Esophagus squamous epithelium (tissue), 5 donors: Measurements from ENCODE around the gene POLR3GL. TPM values are rescaled to one million over a fixed set of nuclear protein-coding genes. Genes with fewer than 3 reads are reported as not detected.
A peak's percentile ranks its signal among the peaks of the same experiment; 100 is the strongest.

Experiments used
- DNase-seq: peaks from one replicate; lab custom pipeline; 2025; lab: John Stamatoyannopoulos, UW
- H3K27ac ChIP-seq, 4 donors: fragments of 200-600 bp; sonication (generic); one replicate each; pipeline ENCODE4 v1.5.1; 2016 to 2019; ENCODE audit warnings: mild to moderate bottlenecking in 1 of 4
- H3K27me3 ChIP-seq, 4 donors: fragments of 200-600 bp; sonication (generic); 1 replicate in 3 of 4; 2 replicates in 1 of 4; pipeline versions ENCODE4 v1.5.1 to v1.6.0; 2017 to 2021; ENCODE audit warnings: antibody characterized with exemption in 1 of 4
- H3K36me3 ChIP-seq, 3 donors: fragments of 200-600 bp; sonication (generic); one replicate each; pipeline ENCODE4 v1.5.1; 2016 to 2019
- H3K4me1 ChIP-seq, 3 donors: fragments of 200-600 bp; sonication (generic); one replicate each; pipeline ENCODE4 v1.5.1; 2017 to 2019
- H3K4me3 ChIP-seq, 4 donors: fragments of 200-600 bp; sonication (generic); 1 replicate in 3 of 4; 2 replicates in 1 of 4; pipeline ENCODE4 v1.5.1; 2016 to 2019; ENCODE audit warnings: mild to moderate bottlenecking in 2 of 4, moderate library complexity in 1 of 4
- H3K9me3 ChIP-seq, 3 donors: fragments of 200-600 bp; sonication (generic); one replicate each; pipeline ENCODE4 v1.5.1; 2016 to 2019
- POLR2A ChIP-seq, 4 donors: fragments of 450-650 bp; IDR thresholded peaks; one replicate each; pipeline ENCODE4 v1.6.1; 2017; ENCODE audit warnings: antibody characterized with exemption in 4 of 4, mild to moderate bottlenecking in 4 of 4, moderate library complexity in 3 of 4
- WGBS, 2 donors: methylation state at CpG; one replicate each; pipeline ENCODE4 v1.1.5; 2018; 5-methylcytosine and 5-hydroxymethylcytosine counted together
- intact Hi-C: fragments of 100-400 bp; cut with DNase I; formaldehyde crosslinking; loops from one replicate; pipeline ENCODE4 v1.15.0; 2022
- total RNA-seq, 4 donors: library from RNA; depleted of rRNA; stranded (reverse); fragments of >200 nt; gene quantifications; one replicate each; pipeline ENCODE4 v1.1.0, GENCODE V29; 2016
- TF ChIP-seq, protein P1 (sequence below), 6 experiments: fragments of 450-650 bp in 4 of 6; fragments of 200-600 bp in 2 of 6; sonication (generic) in 2 of 6; IDR thresholded peaks; one replicate each; pipeline ENCODE4 v1.5.1; 2016 to 2019; ENCODE audit warnings: antibody characterized with exemption in 6 of 6, mild to moderate bottlenecking in 4 of 6, moderate library complexity in 4 of 6
- donor health status: DM: yes; HTN: yes; CAD: no.

POLR3GL gene
- total RNA-seq, 4 donors from 2014 or later = 2.9 to 15.9 (median 9.8) TPM

DNA sequence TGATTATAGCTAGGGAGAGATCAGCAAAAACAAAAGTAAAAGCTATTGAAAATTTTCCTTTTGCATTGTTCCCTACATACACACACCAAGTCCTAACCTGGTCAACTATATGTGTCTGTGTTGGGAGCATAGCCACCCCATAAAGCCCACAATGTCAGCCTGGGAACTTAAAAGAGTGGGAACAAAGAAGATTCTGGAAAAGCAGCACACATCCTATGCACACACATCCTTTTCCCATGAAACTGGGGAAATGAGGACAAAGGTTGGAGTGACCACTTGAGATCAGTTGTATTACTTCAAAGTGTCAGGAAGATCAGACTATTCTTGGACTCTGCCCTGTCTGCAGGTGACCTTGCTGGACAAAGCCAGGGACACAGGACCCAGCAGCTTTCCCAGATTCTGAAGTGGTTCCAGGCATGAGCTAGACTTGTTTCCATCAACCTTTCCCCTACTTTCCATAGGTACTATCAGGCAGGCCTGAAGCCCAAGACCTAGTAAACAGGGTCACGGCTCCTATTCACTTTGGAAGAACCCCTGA, 16.0 kb downstream of the POLR3GL start:
- intact Hi-C loops = no loop called here
- H3K36me3 ChIP-seq = peaks cover 0 to 4% (median 0%) of the 10 kb centered on the region in 3 donors
- peak overlapping the region in 1 of 4 donors; percentile 51 for H3K4me3 ChIP-seq
- H3K27ac ChIP-seq = peak overlapping the region; percentile 90 to 98 (median 96)
- no peak for DNase-seq
- WGBS, 2 donors = 86% methylated on average over 1 of the region's 1 CpG; no CpG with 5 or more reads in 1 of the 2 donors
- TF ChIP-seq, protein P1, sequence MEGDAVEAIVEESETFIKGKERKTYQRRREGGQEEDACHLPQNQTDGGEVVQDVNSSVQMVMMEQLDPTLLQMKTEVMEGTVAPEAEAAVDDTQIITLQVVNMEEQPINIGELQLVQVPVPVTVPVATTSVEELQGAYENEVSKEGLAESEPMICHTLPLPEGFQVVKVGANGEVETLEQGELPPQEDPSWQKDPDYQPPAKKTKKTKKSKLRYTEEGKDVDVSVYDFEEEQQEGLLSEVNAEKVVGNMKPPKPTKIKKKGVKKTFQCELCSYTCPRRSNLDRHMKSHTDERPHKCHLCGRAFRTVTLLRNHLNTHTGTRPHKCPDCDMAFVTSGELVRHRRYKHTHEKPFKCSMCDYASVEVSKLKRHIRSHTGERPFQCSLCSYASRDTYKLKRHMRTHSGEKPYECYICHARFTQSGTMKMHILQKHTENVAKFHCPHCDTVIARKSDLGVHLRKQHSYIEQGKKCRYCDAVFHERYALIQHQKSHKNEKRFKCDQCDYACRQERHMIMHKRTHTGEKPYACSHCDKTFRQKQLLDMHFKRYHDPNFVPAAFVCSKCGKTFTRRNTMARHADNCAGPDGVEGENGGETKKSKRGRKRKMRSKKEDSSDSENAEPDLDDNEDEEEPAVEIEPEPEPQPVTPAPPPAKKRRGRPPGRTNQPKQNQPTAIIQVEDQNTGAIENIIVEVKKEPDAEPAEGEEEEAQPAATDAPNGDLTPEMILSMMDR (IDR thresholded peaks at IDR 0.05) = no peak
- no peak for TF ChIP-seq POLR2A (IDR thresholded peaks at IDR 0.05)
- H3K4me1 ChIP-seq = peaks cover 64 to 87% (median 77%) of the 10 kb centered on the region in 3 donors
- no peaks in the 10 kb centered on the region for H3K9me3 ChIP-seq
- no peaks in the 10 kb centered on the region for H3K27me3 ChIP-seq

DNA sequence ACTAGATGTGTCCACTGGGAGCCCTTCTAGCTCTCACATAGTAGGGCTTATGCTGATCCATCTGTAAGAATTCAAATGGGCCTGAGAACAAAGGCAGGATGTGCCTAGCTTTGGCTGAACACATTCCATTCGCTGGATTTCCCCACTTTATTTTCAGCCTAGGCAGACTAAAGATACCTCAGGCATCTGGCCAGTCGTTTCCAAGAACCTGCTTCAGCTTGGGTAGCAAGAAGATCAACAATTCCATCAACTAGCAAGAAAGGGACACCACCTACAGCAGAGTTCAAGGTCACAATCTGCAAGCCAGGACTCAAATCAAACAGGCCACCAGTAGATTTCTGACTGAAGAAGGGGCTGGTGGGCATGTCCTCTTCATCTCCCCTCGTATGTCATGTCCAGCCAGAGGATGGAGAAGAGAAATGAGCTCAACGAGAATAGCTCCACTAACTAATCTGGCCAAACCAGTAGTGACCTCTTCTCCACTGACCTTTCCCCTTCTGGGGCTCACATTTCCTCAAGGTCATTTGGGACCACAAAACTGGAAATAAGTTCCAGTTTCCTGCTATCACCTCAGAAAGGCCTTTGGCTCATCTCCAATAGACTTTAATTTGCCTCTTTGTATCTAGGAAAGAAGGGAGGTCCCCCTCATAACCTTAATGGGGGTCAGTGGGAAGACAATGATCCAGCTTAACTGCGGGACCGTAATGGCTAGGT, 17.7 kb downstream of the POLR3GL start:
- Histone ChIP-seq H3K27ac (peak overlapping the region; percentile 82 to 98 (median 96)), H3K36me3 (no peaks in the 10 kb centered on the region), H3K4me3 (no peak overlapping the region), H3K27me3 (no peaks in the 10 kb centered on the region), H3K9me3 (no peaks in the 10 kb centered on the region), H3K4me1 (peaks cover 65 to 97% (median 85%) of the 10 kb centered on the region in 3 donors)
- DNase-seq = no peak
- WGBS, 2 donors = 48 to 55% methylated on average over 6 of the region's 6 CpGs
- intact Hi-C loops = no loop called here
- TF ChIP-seq, protein P1 (IDR thresholded peaks at IDR 0.05) = no peak
- TF ChIP-seq POLR2A (IDR thresholded peaks at IDR 0.05) = no peak

DNA sequence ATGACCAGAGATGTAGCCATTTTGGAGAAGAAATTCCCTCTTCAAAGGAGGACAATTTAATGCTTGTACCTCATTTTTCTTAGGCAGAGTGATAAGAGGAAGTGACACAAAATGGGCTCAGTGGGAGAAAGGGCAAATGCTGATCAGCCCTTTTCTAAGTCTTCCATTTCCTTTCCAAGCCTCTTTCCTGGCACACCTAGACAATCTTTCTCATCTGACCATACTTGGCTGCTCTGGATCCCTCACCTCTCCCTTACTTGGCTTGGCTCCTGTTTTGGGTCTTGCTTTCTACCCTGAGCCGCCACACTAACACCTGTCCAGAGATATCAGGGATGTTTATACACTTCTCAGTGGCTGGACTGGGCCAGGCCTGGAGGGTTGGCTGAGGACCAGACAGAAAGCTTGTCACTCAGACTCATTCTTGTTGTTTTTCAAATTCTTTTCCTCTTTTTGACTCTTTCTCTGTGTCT, 18.8 kb downstream of the POLR3GL start:
- Histone ChIP-seq H3K36me3 (no peaks in the 10 kb centered on the region), H3K27me3 (no peaks in the 10 kb centered on the region), H3K9me3 (no peaks in the 10 kb centered on the region), H3K4me3 (no peak overlapping the region), H3K27ac (peak overlapping the region; percentile 82 to 98 (median 96)), H3K4me1 (peaks cover 59 to 93% (median 76%) of the 10 kb centered on the region in 3 donors)
- 60 to 86% methylated on average over 1 of the region's 1 CpG for WGBS, 2 donors
- intact Hi-C loops = no loop called here
- DNase-seq = no peak
- no peak for TF ChIP-seq POLR2A (IDR thresholded peaks at IDR 0.05)
- TF ChIP-seq, protein P1 (IDR thresholded peaks at IDR 0.05) = no peak

DNA sequence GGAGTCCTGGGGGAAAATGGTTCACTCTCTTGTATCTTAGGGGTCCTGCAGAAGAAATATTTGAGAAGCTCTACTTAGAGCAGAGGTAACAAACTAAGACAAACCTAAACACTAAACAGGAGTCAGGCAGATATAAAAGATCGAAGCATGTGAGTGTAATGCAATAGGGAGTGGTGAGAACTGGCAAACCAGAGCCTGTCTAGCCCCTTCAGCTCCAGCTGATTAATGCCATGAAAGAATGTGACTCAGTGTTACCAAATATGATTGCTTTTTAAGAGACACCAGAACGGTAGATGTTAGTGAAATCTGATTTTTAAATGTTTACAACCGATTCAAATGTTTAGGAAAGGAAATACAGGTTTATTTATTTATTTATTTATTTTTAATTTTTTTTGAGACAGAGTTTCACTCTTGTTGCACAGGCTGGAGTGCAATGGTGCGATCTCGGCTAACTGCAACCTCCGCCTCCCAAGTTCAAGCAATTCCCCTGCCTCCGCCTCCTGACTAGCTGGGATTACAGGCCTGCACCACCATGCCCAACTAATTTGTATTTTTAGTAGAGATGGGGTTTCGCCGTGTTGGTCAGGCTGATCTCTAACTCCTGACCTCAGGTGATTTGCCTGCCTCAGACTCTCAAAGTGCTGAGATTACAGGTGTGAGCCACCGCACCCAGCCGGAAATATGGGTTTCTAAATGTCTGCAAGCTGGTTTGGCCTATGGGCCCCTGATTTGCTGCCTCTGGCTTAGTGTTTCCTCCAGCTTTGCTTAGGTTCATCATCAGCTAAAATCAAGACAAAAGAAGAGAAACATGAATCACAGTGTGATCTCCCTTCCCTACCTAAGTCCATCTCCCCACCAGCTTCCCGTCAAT, 19.7 kb downstream of the POLR3GL start:
- Histone ChIP-seq H3K9me3 (no peaks in the 10 kb centered on the region), H3K27ac (peak overlapping the region; percentile 82 to 98 (median 96)), H3K27me3 (no peaks in the 10 kb centered on the region), H3K4me3 (no peak overlapping the region), H3K36me3 (no peaks in the 10 kb centered on the region), H3K4me1 (peaks cover 52 to 93% (median 70%) of the 10 kb centered on the region in 3 donors)
- DNase-seq = no peak
- intact Hi-C loops = no loop called here
- TF ChIP-seq POLR2A (IDR thresholded peaks at IDR 0.05) = peak in 1 of 4 donors; percentile 28
- TF ChIP-seq, protein P1 (IDR thresholded peaks at IDR 0.05) = no peak
- 77 to 85% methylated on average over 11 to 12 of the region's 12 CpGs for WGBS, 2 donors
